IMR-90 (cell line): Measurements from ENCODE around the gene HSD17B11.

Experiments used
- BHLHE40 ChIP-seq: fragments of 150-350 bp; IDR thresholded peaks from 2 replicates; pipeline ENCODE4 v1.6.1; 2016; ENCODE audit warnings: mild to moderate bottlenecking, low read depth, low read length
- CTCF ChIP-seq: conservative IDR thresholded peaks from 2 replicates; pipeline ENCODE4 v1.5.1; 2012; ENCODE audit warnings: mild to moderate bottlenecking, low read depth, low read length, improper control_type of control experiment
- RFX5 ChIP-seq: IDR thresholded peaks from 2 replicates; pipeline ENCODE4 v1.8.0; 2012; ENCODE audit warnings: low read depth, mild to moderate bottlenecking, low read length, moderate library complexity
- SMC3 ChIP-seq: fragments of 150-350 bp; IDR thresholded peaks from 2 replicates; pipeline ENCODE4 v1.6.1; 2016; ENCODE audit warnings: low read depth, mild to moderate bottlenecking, antibody characterized with exemption, low read length, moderate library complexity

GRCh38 chr4:87382116-87382515, 8.9 kb downstream of the HSD17B11 start:
- TF ChIP-seq RFX5 = no peak
- no peak for TF ChIP-seq SMC3
- no peak for TF ChIP-seq BHLHE40
- TF ChIP-seq CTCF = no peak
